Measurements from ENCODE around the gene AP5B1. TPM values are rescaled to one million over a fixed set of nuclear protein-coding genes. Genes with fewer than 3 reads are reported as not detected.
"Not testable (repeated sequence)": the region's sequence is repeated elsewhere in the genome, so short reads cannot be mapped to it uniquely, and the experiment has no call there.

AP5B1 gene
- total and polyA plus RNA-seq, 4 donors: 8.6 to 35.5 (median 24.0) TPM

GRCh38 chr11:65764434-65764833, 16.3 kb downstream of the AP5B1 start:
- no peak overlapping the region for H3K9ac ChIP-seq (ENCODE audit: insufficient read depth in 1 of 2, low read length in 2 of 2)
- H3K4me1 ChIP-seq (ENCODE audit: control insufficient read depth in 5 of 5, insufficient read depth in 5 of 5, low read length in 5 of 5): no peaks in the 10 kb centered on the region
- H3K27ac ChIP-seq (ENCODE audit: low read depth in 1 of 2, low read length in 1 of 2): no peak overlapping the region
- H3K4me3 ChIP-seq: no peak overlapping the region
- no peaks in the 10 kb centered on the region for H3K36me3 ChIP-seq (ENCODE audit: control insufficient read depth in 4 of 4, insufficient read depth in 4 of 4, low read length in 4 of 4)
- no peak for ATAC-seq (ENCODE audit: insufficient read depth, low FRiP score)
- WGBS, 2 donors: 66 to 81% methylated on average over 5 of the region's 5 CpGs
- DNase-seq: peak in 1 of 3 donors; percentile 52
- H3K27me3 ChIP-seq (ENCODE audit: control insufficient read depth in 3 of 3, insufficient read depth in 3 of 3, low read length in 2 of 3): peaks cover 0 to 2% (median 2%) of the 10 kb centered on the region in 3 donors
- no peaks in the 10 kb centered on the region for H3K9me3 ChIP-seq (ENCODE audit: control insufficient read depth in 4 of 4, insufficient read depth in 3 of 4, low read length in 3 of 4)
- no peak for TF ChIP-seq CTCF (IDR thresholded peaks at IDR 0.05; ENCODE audit: control extremely low read depth, extremely low read depth)

- not testable (repeated sequence) for DNase-seq; H3K27ac ChIP-seq (ENCODE audit: low read depth in 1 of 2, low read length in 1 of 2)
- 92 to 95% methylated on average over 15 to 29 of the region's 29 CpGs for WGBS, 2 donors
These were observed 18.0 kb downstream of the AP5B1 start for GRCh38 chr11:65762816-65763215.

GRCh38 chr11:65762169-65762568, 18.6 kb downstream of the AP5B1 start:
- H3K27me3 ChIP-seq (ENCODE audit: control insufficient read depth in 3 of 3, insufficient read depth in 3 of 3, low read length in 2 of 3); H3K9me3 ChIP-seq (ENCODE audit: control insufficient read depth in 4 of 4, insufficient read depth in 3 of 4, low read length in 3 of 4); ATAC-seq (ENCODE audit: insufficient read depth, low FRiP score); H3K27ac ChIP-seq (ENCODE audit: low read depth in 1 of 2, low read length in 1 of 2); H3K4me1 ChIP-seq (ENCODE audit: control insufficient read depth in 5 of 5, insufficient read depth in 5 of 5, low read length in 5 of 5); H3K9ac ChIP-seq (ENCODE audit: insufficient read depth in 1 of 2, low read length in 2 of 2); H3K4me3 ChIP-seq; DNase-seq; H3K36me3 ChIP-seq (ENCODE audit: control insufficient read depth in 4 of 4, insufficient read depth in 4 of 4, low read length in 4 of 4): not testable (repeated sequence)
- WGBS, 2 donors: 72 to 76% methylated on average over 5 of the region's 5 CpGs

More at GRCh38 chr11:65762816-65763215, 18.0 kb downstream of the AP5B1 start:
- H3K36me3 ChIP-seq (ENCODE audit: control insufficient read depth in 4 of 4, insufficient read depth in 4 of 4, low read length in 4 of 4); H3K9me3 ChIP-seq (ENCODE audit: control insufficient read depth in 4 of 4, insufficient read depth in 3 of 4, low read length in 3 of 4); H3K4me3 ChIP-seq; H3K27me3 ChIP-seq (ENCODE audit: control insufficient read depth in 3 of 3, insufficient read depth in 3 of 3, low read length in 2 of 3); H3K9ac ChIP-seq (ENCODE audit: insufficient read depth in 1 of 2, low read length in 2 of 2); H3K4me1 ChIP-seq (ENCODE audit: control insufficient read depth in 5 of 5, insufficient read depth in 5 of 5, low read length in 5 of 5); ATAC-seq (ENCODE audit: insufficient read depth, low FRiP score): not testable (repeated sequence)

GRCh38 chr11:65745049-65745448, 35.7 kb downstream of the AP5B1 start:
- no peak for DNase-seq
- no peak overlapping the region for H3K27ac ChIP-seq (ENCODE audit: low read depth in 1 of 2, low read length in 1 of 2)
- no peaks in the 10 kb centered on the region for H3K36me3 ChIP-seq (ENCODE audit: control insufficient read depth in 4 of 4, insufficient read depth in 4 of 4, low read length in 4 of 4)
- H3K4me1 ChIP-seq (ENCODE audit: control insufficient read depth in 5 of 5, insufficient read depth in 5 of 5, low read length in 5 of 5): no peaks in the 10 kb centered on the region
- ATAC-seq (ENCODE audit: insufficient read depth, low FRiP score): no peak
- 92 to 96% methylated on average over 17 of the region's 17 CpGs for WGBS, 2 donors
- no peak overlapping the region for H3K9ac ChIP-seq (ENCODE audit: insufficient read depth in 1 of 2, low read length in 2 of 2)
- H3K27me3 ChIP-seq (ENCODE audit: control insufficient read depth in 3 of 3, insufficient read depth in 3 of 3, low read length in 2 of 3): peaks cover 0 to 8% (median 4%) of the 10 kb centered on the region in 3 donors
- no peak overlapping the region for H3K4me3 ChIP-seq
- no peaks in the 10 kb centered on the region for H3K9me3 ChIP-seq (ENCODE audit: control insufficient read depth in 4 of 4, insufficient read depth in 3 of 4, low read length in 3 of 4)
- TF ChIP-seq CTCF (IDR thresholded peaks at IDR 0.05; ENCODE audit: control extremely low read depth, extremely low read depth): no peak

- WGBS, 2 donors: 85 to 92% methylated on average over 8 of the region's 8 CpGs
- H3K4me1 ChIP-seq (ENCODE audit: control insufficient read depth in 5 of 5, insufficient read depth in 5 of 5, low read length in 5 of 5): no peaks in the 10 kb centered on the region
These were observed 36.1 kb downstream of the AP5B1 start for GRCh38 chr11:65744699-65745042.

More at GRCh38 chr11:65744699-65745042, 36.1 kb downstream of the AP5B1 start:
- Histone ChIP-seq H3K4me3 (no peak overlapping the region), H3K27ac (ENCODE audit: low read depth in 1 of 2, low read length in 1 of 2) (no peak overlapping the region), H3K36me3 (ENCODE audit: control insufficient read depth in 4 of 4, insufficient read depth in 4 of 4, low read length in 4 of 4) (no peaks in the 10 kb centered on the region), H3K9ac (ENCODE audit: insufficient read depth in 1 of 2, low read length in 2 of 2) (no peak overlapping the region), H3K9me3 (ENCODE audit: control insufficient read depth in 4 of 4, insufficient read depth in 3 of 4, low read length in 3 of 4) (no peaks in the 10 kb centered on the region), H3K27me3 (ENCODE audit: control insufficient read depth in 3 of 3, insufficient read depth in 3 of 3, low read length in 2 of 3) (peaks cover 0 to 5% (median 3%) of the 10 kb centered on the region in 3 donors)
- DNase-seq (no peak), ATAC-seq (ENCODE audit: insufficient read depth, low FRiP score) (no peak)
- no peak for TF ChIP-seq CTCF (IDR thresholded peaks at IDR 0.05; ENCODE audit: control extremely low read depth, extremely low read depth)
